ENCODE measurements around the gene SNTN. TPM values are rescaled to one million over a fixed set of nuclear protein-coding genes. Genes with fewer than 3 reads are reported as not detected.
A peak's percentile ranks its signal among the peaks of the same experiment; 100 is the strongest.

SNTN gene
- total and polyA plus RNA-seq, 9 of the 15 experiments (the other 6 are each of a cell fraction or from before 2014, with no cell fraction given) = not detected

DNA sequence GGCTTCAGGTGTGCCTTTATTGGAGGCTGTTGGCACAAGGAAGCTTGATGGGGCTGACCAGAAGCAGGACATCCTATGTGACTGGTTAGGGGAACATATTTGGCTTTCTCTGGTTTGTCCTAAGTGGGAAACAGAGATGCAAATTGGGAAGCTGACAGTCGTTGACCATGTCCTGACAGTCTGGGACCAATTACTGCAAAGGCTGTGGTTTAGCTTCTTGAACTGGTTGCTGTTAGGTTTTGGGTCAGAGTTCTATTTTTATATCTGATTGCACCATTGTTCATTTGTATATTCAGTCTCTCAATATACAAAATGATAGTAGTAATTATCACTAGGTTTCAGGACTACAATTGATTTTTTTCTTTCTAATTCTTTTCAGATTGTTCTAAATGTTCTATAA is 36.8 kb downstream of the SNTN start:
- FAIRE-seq (no peak), DNase-seq (ENCODE audit: extremely low read depth in 1 of 4, low spot score in 3 of 4) (no peak), ATAC-seq (no peak)
- 0% methylated on average over 1 of the region's 1 CpG for WGBS (ENCODE audit: insufficient coverage, low coverage, missing lambda C conversion rate)
- ChIA-PET POLR2A (no interaction called here), CTCF (ENCODE audit: low intra/inter-chr PET ratio) (no interaction called here)
- H2AFZ ChIP-seq (ENCODE audit: low read depth, low read length) = no peak overlapping the region
- no peak overlapping the region for H3K4me3 ChIP-seq
- no peaks in the 10 kb centered on the region for H3K27me3 ChIP-seq (ENCODE audit: control insufficient read depth in 2 of 2, insufficient read depth in 2 of 2, low read length in 2 of 2)
- TF ChIP-seq ZBTB11 (CRISPR knock-in tag; IDR thresholded peaks at IDR 0.05) = peak in 1 of 3 experiments; percentile 76; a peak in 2 of 6 replicates
- TF ChIP-seq, protein P1, sequence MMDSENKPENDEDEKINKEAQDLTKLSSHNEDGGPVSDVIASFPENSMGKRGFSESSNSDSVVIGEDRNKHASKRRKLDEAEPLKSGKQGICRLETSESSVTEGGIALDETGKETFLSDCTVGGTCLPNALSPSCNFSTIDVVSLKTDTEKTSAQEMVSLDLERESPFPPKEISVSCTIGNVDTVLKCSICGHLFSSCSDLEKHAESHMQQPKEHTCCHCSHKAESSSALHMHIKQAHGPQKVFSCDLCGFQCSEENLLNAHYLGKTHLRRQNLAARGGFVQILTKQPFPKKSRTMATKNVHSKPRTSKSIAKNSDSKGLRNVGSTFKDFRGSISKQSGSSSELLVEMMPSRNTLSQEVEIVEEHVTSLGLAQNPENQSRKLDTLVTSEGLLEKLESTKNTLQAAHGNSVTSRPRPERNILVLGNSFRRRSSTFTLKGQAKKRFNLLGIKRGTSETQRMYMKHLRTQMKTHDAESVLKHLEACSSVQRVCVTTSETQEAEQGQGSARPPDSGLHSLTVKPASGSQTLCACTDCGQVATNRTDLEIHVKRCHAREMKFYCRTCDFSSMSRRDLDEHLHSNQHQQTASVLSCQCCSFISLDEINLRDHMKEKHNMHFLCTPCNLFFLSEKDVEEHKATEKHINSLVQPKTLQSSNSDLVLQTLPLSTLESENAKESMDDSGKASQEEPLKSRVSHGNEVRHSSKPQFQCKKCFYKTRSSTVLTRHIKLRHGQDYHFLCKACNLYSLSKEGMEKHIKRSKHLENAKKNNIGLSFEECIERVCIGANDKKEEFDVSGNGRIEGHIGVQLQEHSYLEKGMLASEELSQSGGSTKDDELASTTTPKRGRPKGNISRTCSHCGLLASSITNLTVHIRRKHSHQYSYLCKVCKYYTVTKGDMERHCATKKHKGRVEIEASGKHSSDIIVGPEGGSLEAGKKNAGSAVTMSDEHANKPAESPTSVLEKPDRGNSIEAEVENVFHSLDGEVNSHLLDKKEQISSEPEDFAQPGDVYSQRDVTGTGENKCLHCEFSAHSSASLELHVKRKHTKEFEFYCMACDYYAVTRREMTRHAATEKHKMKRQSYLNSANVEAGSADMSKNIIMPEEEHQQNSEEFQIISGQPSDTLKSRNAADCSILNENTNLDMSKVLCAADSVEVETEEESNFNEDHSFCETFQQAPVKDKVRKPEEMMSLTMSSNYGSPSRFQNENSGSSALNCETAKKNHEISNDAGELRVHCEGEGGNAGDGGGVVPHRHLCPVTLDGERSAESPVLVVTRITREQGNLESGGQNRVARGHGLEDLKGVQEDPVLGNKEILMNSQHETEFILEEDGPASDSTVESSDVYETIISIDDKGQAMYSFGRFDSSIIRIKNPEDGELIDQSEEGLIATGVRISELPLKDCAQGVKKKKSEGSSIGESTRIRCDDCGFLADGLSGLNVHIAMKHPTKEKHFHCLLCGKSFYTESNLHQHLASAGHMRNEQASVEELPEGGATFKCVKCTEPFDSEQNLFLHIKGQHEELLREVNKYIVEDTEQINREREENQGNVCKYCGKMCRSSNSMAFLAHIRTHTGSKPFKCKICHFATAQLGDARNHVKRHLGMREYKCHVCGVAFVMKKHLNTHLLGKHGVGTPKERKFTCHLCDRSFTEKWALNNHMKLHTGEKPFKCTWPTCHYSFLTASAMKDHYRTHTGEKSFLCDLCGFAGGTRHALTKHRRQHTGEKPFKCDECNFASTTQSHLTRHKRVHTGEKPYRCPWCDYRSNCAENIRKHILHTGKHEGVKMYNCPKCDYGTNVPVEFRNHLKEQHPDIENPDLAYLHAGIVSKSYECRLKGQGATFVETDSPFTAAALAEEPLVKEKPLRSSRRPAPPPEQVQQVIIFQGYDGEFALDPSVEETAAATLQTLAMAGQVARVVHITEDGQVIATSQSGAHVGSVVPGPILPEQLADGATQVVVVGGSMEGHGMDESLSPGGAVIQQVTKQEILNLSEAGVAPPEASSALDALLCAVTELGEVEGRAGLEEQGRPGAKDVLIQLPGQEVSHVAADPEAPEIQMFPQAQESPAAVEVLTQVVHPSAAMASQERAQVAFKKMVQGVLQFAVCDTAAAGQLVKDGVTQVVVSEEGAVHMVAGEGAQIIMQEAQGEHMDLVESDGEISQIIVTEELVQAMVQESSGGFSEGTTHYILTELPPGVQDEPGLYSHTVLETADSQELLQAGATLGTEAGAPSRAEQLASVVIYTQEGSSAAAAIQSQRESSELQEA (IDR thresholded peaks at IDR 0.05; ENCODE audit: low read depth) = no peak
- no peaks in the 10 kb centered on the region for H3K4me1 ChIP-seq (replicated peaks in 1 of 2; ENCODE audit: control insufficient read depth in 2 of 2, insufficient read depth in 2 of 2, low read length in 2 of 2)
- H3K4me2 ChIP-seq (ENCODE audit: insufficient read depth, low read length) = no peak overlapping the region
- H4K20me1 ChIP-seq (replicated peaks; ENCODE audit: control insufficient read depth, insufficient read depth, low read length) = no peaks in the 10 kb centered on the region
- BruUV-seq (replicated peaks) = no TSS peak
- H3K9me3 ChIP-seq (replicated peaks; ENCODE audit: control insufficient read depth, insufficient read depth, low read depth, low read length) = no peaks in the 10 kb centered on the region
- in situ Hi-C loops (cut with MboI) (no loop called here), intact Hi-C loops (cut with micrococcal nuclease) (no loop called here)
- H3K9me1 ChIP-seq (ENCODE audit: control insufficient read depth, insufficient read depth, low read length) = no peaks in the 10 kb centered on the region
- no peak overlapping the region for H3K9ac ChIP-seq (ENCODE audit: insufficient read depth in 1 of 2, low read depth in 2 of 2, low read length in 2 of 2)
- H3K79me2 ChIP-seq (ENCODE audit: control insufficient read depth, insufficient read depth, low read length) = no peaks in the 10 kb centered on the region
- H3K36me3 ChIP-seq (ENCODE audit: control insufficient read depth, insufficient read depth, low read length) = no peaks in the 10 kb centered on the region
- H3K27ac ChIP-seq (ENCODE audit: extremely low read depth, low read depth, low read length) = no peak overlapping the region

Data from K562 (cell line).